ENCODE measurements around the gene SPRR4.

SPRR4 gene

GRCh38 chr1:152964536-152964935 is 5.9 kb upstream of the SPRR4 start:
- Histone ChIP-seq H3K4me1 (ENCODE audit: control insufficient read depth in 2 of 2, insufficient read depth in 2 of 2, low read length in 2 of 2) (no peaks in the 10 kb centered on the region), H3K36me3 (ENCODE audit: control insufficient read depth in 2 of 2, insufficient read depth in 2 of 2, low read length in 2 of 2) (no peaks in the 10 kb centered on the region), H3K4me3 (ENCODE audit: low read length in 2 of 2) (no peak overlapping the region), H3K9ac (ENCODE audit: low read depth in 1 of 2, low read length in 2 of 2) (no peak overlapping the region), H3K27ac (ENCODE audit: low read depth in 2 of 2, low read length in 2 of 2) (no peak overlapping the region), H3K9me3 (ENCODE audit: control insufficient read depth in 2 of 2, low read length in 2 of 2) (no peaks in the 10 kb centered on the region), H3K27me3 (ENCODE audit: control insufficient read depth in 2 of 2, insufficient read depth in 2 of 2, low read length in 2 of 2) (no peaks in the 10 kb centered on the region)

- H3K36me3 ChIP-seq (ENCODE audit: control insufficient read depth in 2 of 2, insufficient read depth in 2 of 2, low read length in 2 of 2), result no peaks in the 10 kb centered on the region
- no peak overlapping the region for H3K9ac ChIP-seq (ENCODE audit: low read depth in 1 of 2, low read length in 2 of 2)
- no peaks in the 10 kb centered on the region for H3K9me3 ChIP-seq (ENCODE audit: control insufficient read depth in 2 of 2, low read length in 2 of 2)
- H3K4me3 ChIP-seq (ENCODE audit: low read length in 2 of 2), result no peak overlapping the region
- H3K27ac ChIP-seq (ENCODE audit: low read depth in 2 of 2, low read length in 2 of 2), result no peak overlapping the region
- no peaks in the 10 kb centered on the region for H3K27me3 ChIP-seq (ENCODE audit: control insufficient read depth in 2 of 2, insufficient read depth in 2 of 2, low read length in 2 of 2)
- no peaks in the 10 kb centered on the region for H3K4me1 ChIP-seq (ENCODE audit: control insufficient read depth in 2 of 2, insufficient read depth in 2 of 2, low read length in 2 of 2)
Observed at GRCh38 chr1:152965853-152966252, 4.6 kb upstream of the SPRR4 start.

DNA sequence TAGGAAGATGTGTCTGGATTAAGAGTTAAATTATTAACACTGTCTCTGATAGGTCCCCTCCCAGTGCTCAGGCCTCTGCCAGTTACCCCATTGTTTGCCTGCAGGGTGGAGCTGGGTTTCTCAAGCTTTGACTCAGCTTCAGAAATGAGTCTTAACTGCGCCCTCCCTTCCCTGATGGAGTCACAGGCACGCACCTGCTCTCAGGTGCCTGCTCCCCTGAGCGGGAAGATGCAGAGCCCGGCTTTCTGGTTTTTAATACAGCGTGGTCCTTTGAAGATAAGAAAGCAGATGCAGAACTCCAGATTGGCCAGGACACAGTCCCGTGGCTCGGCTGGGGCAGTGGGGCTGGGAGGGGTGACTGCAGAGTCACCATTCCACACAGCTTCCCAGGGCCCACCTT is 3.2 kb upstream of the SPRR4 start:
- no peaks in the 10 kb centered on the region for H3K9me3 ChIP-seq (ENCODE audit: control insufficient read depth in 2 of 2, low read length in 2 of 2)
- H3K9ac ChIP-seq (ENCODE audit: low read depth in 1 of 2, low read length in 2 of 2), result no peak overlapping the region

GRCh38 chr1:152968248-152968647 is 2.2 kb upstream of the SPRR4 start:
- H3K27ac ChIP-seq (ENCODE audit: low read depth in 2 of 2, low read length in 2 of 2), result no peak overlapping the region
- no peaks in the 10 kb centered on the region for H3K27me3 ChIP-seq (ENCODE audit: control insufficient read depth in 2 of 2, insufficient read depth in 2 of 2, low read length in 2 of 2)

More for the DNA sequence above, 3.2 kb upstream of the SPRR4 start:
- no peaks in the 10 kb centered on the region for H3K36me3 ChIP-seq (ENCODE audit: control insufficient read depth in 2 of 2, insufficient read depth in 2 of 2, low read length in 2 of 2)
- no peaks in the 10 kb centered on the region for H3K4me1 ChIP-seq (ENCODE audit: control insufficient read depth in 2 of 2, insufficient read depth in 2 of 2, low read length in 2 of 2)
- H3K27ac ChIP-seq (ENCODE audit: low read depth in 2 of 2, low read length in 2 of 2), result no peak overlapping the region
- H3K27me3 ChIP-seq (ENCODE audit: control insufficient read depth in 2 of 2, insufficient read depth in 2 of 2, low read length in 2 of 2), result no peaks in the 10 kb centered on the region
- H3K4me3 ChIP-seq (ENCODE audit: low read length in 2 of 2), result no peak overlapping the region

GRCh38 chr1:152969036-152969435 is 1.4 kb upstream of the SPRR4 start:
- Histone ChIP-seq H3K9ac (ENCODE audit: low read depth in 1 of 2, low read length in 2 of 2) (no peak overlapping the region), H3K27me3 (ENCODE audit: control insufficient read depth in 2 of 2, insufficient read depth in 2 of 2, low read length in 2 of 2) (no peaks in the 10 kb centered on the region), H3K4me1 (ENCODE audit: control insufficient read depth in 2 of 2, insufficient read depth in 2 of 2, low read length in 2 of 2) (no peaks in the 10 kb centered on the region), H3K4me3 (ENCODE audit: low read length in 2 of 2) (no peak overlapping the region), H3K9me3 (ENCODE audit: control insufficient read depth in 2 of 2, low read length in 2 of 2) (no peaks in the 10 kb centered on the region), H3K36me3 (ENCODE audit: control insufficient read depth in 2 of 2, insufficient read depth in 2 of 2, low read length in 2 of 2) (no peaks in the 10 kb centered on the region), H3K27ac (ENCODE audit: low read depth in 2 of 2, low read length in 2 of 2) (no peak overlapping the region)

More at GRCh38 chr1:152968248-152968647, 2.2 kb upstream of the SPRR4 start:
- Histone ChIP-seq H3K4me3 (ENCODE audit: low read length in 2 of 2) (no peak overlapping the region), H3K9ac (ENCODE audit: low read depth in 1 of 2, low read length in 2 of 2) (no peak overlapping the region), H3K36me3 (ENCODE audit: control insufficient read depth in 2 of 2, insufficient read depth in 2 of 2, low read length in 2 of 2) (no peaks in the 10 kb centered on the region), H3K4me1 (ENCODE audit: control insufficient read depth in 2 of 2, insufficient read depth in 2 of 2, low read length in 2 of 2) (no peaks in the 10 kb centered on the region), H3K9me3 (ENCODE audit: control insufficient read depth in 2 of 2, low read length in 2 of 2) (no peaks in the 10 kb centered on the region)

GRCh38 chr1:152972196-152972886 is 1.9 kb downstream of the SPRR4 start:
- Histone ChIP-seq H3K9ac (ENCODE audit: low read depth in 1 of 2, low read length in 2 of 2) (no peak overlapping the region), H3K4me1 (ENCODE audit: control insufficient read depth in 2 of 2, insufficient read depth in 2 of 2, low read length in 2 of 2) (no peaks in the 10 kb centered on the region), H3K9me3 (ENCODE audit: control insufficient read depth in 2 of 2, low read length in 2 of 2) (no peaks in the 10 kb centered on the region), H3K36me3 (ENCODE audit: control insufficient read depth in 2 of 2, insufficient read depth in 2 of 2, low read length in 2 of 2) (no peaks in the 10 kb centered on the region), H3K27me3 (ENCODE audit: control insufficient read depth in 2 of 2, insufficient read depth in 2 of 2, low read length in 2 of 2) (no peaks in the 10 kb centered on the region), H3K4me3 (ENCODE audit: low read length in 2 of 2) (no peak overlapping the region), H3K27ac (ENCODE audit: low read depth in 2 of 2, low read length in 2 of 2) (no peak overlapping the region)

- Histone ChIP-seq H3K36me3 (ENCODE audit: control insufficient read depth in 2 of 2, insufficient read depth in 2 of 2, low read length in 2 of 2) (no peaks in the 10 kb centered on the region), H3K4me1 (ENCODE audit: control insufficient read depth in 2 of 2, insufficient read depth in 2 of 2, low read length in 2 of 2) (no peaks in the 10 kb centered on the region), H3K9ac (ENCODE audit: low read depth in 1 of 2, low read length in 2 of 2) (no peak overlapping the region), H3K9me3 (ENCODE audit: control insufficient read depth in 2 of 2, low read length in 2 of 2) (no peaks in the 10 kb centered on the region), H3K27ac (ENCODE audit: low read depth in 2 of 2, low read length in 2 of 2) (no peak overlapping the region), H3K27me3 (ENCODE audit: control insufficient read depth in 2 of 2, insufficient read depth in 2 of 2, low read length in 2 of 2) (no peaks in the 10 kb centered on the region), H3K4me3 (ENCODE audit: low read length in 2 of 2) (no peak overlapping the region)
Observed at GRCh38 chr1:152976688-152977087, 6.2 kb downstream of the SPRR4 start.

DNA sequence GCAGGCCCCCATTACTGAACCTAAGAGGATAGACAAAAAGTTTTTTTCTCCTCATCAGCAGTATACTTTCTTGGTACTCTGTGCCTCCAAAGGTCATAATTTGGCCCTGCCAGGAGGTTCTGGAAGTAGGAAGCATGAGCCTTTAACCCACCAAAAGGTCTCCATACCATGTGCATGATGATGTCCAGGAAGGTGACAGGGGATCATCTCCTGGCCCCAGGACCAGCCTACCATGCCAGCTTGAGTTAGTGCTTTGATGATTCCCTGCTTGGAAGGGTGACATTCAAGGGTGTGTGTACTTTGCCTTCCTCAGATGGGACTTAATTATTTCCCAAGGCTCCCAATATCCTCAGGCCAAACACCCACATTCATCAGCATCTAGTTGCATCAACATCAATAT is 7.2 kb downstream of the SPRR4 start:
- Histone ChIP-seq H3K27ac (ENCODE audit: low read depth in 2 of 2, low read length in 2 of 2) (no peak overlapping the region), H3K9me3 (ENCODE audit: control insufficient read depth in 2 of 2, low read length in 2 of 2) (no peaks in the 10 kb centered on the region), H3K4me3 (ENCODE audit: low read length in 2 of 2) (no peak overlapping the region), H3K27me3 (ENCODE audit: control insufficient read depth in 2 of 2, insufficient read depth in 2 of 2, low read length in 2 of 2) (no peaks in the 10 kb centered on the region), H3K4me1 (ENCODE audit: control insufficient read depth in 2 of 2, insufficient read depth in 2 of 2, low read length in 2 of 2) (no peaks in the 10 kb centered on the region), H3K36me3 (ENCODE audit: control insufficient read depth in 2 of 2, insufficient read depth in 2 of 2, low read length in 2 of 2) (no peaks in the 10 kb centered on the region), H3K9ac (ENCODE audit: low read depth in 1 of 2, low read length in 2 of 2) (no peak overlapping the region)

DNA sequence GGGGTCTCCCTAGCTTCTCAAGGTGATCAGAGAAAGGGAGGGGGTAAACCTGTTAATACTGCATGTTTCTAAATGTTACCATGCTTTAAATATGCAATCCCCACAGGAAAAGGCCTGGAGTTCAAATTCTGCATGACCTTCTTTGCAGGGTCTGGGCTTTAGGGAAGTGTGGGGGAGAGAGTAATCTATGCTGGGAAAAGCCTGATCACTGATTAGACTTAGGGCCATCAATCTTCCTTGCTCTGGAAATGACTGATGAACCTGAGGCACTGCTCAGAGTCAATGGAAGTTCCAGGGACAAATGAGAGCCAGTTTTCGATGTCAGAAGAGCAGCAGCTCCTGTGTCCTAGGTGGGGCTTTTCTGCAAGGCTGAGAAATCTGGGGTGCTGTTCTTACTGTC is 10.2 kb downstream of the SPRR4 start:
- H3K9me3 ChIP-seq (ENCODE audit: control insufficient read depth in 2 of 2, low read length in 2 of 2), result no peaks in the 10 kb centered on the region
- H3K27me3 ChIP-seq (ENCODE audit: control insufficient read depth in 2 of 2, insufficient read depth in 2 of 2, low read length in 2 of 2), result no peaks in the 10 kb centered on the region
- H3K9ac ChIP-seq (ENCODE audit: low read depth in 1 of 2, low read length in 2 of 2), result no peak overlapping the region
- no peaks in the 10 kb centered on the region for H3K4me1 ChIP-seq (ENCODE audit: control insufficient read depth in 2 of 2, insufficient read depth in 2 of 2, low read length in 2 of 2)
- no peaks in the 10 kb centered on the region for H3K36me3 ChIP-seq (ENCODE audit: control insufficient read depth in 2 of 2, insufficient read depth in 2 of 2, low read length in 2 of 2)
- H3K27ac ChIP-seq (ENCODE audit: low read depth in 2 of 2, low read length in 2 of 2), result no peak overlapping the region
- no peak overlapping the region for H3K4me3 ChIP-seq (ENCODE audit: low read length in 2 of 2)

DNA sequence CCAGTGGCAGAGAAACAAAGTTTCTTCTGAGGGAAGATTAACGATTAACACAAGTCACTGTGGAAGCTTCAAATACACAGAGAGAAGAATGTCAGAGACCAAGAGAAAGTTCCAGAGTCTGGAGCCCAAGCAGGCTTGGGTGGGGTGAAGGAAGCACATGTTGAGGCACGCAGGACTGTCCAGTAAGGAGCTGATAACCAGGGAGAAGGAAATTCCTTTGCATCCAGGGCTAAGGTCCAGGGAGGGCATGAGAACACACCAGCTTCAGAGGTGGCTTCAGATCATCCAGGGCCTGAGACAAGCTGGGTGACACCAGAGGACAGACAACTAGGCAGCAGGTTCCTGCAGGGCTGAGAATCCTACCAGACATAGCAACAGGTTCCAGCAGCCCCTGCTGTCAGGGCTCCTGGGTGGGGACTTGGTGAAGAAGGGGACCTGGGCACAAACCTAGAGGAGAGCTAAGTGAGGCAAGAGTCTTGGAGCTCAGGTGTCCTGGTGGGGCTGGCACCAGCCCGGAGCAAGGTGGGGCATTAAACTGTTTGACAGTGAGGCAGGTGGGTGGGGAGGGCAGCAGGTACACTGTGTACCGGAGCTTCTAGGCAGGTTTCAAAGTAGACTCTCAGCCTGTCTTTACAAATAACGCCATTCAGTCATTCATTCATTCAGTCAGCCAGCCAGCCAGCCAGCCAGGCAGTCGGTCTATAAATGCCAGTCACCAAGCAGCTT is 10.9 kb downstream of the SPRR4 start:
- Histone ChIP-seq H3K27ac (ENCODE audit: low read depth in 2 of 2, low read length in 2 of 2) (no peak overlapping the region), H3K27me3 (ENCODE audit: control insufficient read depth in 2 of 2, insufficient read depth in 2 of 2, low read length in 2 of 2) (no peaks in the 10 kb centered on the region), H3K4me3 (ENCODE audit: low read length in 2 of 2) (no peak overlapping the region), H3K36me3 (ENCODE audit: control insufficient read depth in 2 of 2, insufficient read depth in 2 of 2, low read length in 2 of 2) (no peaks in the 10 kb centered on the region), H3K9ac (ENCODE audit: low read depth in 1 of 2, low read length in 2 of 2) (no peak overlapping the region), H3K4me1 (ENCODE audit: control insufficient read depth in 2 of 2, insufficient read depth in 2 of 2, low read length in 2 of 2) (no peaks in the 10 kb centered on the region), H3K9me3 (ENCODE audit: control insufficient read depth in 2 of 2, low read length in 2 of 2) (no peaks in the 10 kb centered on the region)
